Umbilical cord (tissue), 2 donors: ENCODE data around the gene LIF. TPM values are rescaled to one million over a fixed set of nuclear protein-coding genes. Genes with fewer than 3 reads are reported as not detected.

ENCODE experiments used
- DNase-seq: peaks from one replicate; pipeline ENCODE4 v3.0.0-alpha.2; 2015; ENCODE audit warnings: low spot score
- total RNA-seq: library from RNA; depleted of rRNA; stranded (reverse); fragments of >200 nt; gene quantifications from one replicate; pipeline ENCODE4 v1.2.3, GENCODE V29; 2014; ENCODE audit warnings: low replicate concordance; ENCODE audit not compliant: insufficient read depth

LIF gene
- total RNA-seq, result 1.7 TPM

DNA sequence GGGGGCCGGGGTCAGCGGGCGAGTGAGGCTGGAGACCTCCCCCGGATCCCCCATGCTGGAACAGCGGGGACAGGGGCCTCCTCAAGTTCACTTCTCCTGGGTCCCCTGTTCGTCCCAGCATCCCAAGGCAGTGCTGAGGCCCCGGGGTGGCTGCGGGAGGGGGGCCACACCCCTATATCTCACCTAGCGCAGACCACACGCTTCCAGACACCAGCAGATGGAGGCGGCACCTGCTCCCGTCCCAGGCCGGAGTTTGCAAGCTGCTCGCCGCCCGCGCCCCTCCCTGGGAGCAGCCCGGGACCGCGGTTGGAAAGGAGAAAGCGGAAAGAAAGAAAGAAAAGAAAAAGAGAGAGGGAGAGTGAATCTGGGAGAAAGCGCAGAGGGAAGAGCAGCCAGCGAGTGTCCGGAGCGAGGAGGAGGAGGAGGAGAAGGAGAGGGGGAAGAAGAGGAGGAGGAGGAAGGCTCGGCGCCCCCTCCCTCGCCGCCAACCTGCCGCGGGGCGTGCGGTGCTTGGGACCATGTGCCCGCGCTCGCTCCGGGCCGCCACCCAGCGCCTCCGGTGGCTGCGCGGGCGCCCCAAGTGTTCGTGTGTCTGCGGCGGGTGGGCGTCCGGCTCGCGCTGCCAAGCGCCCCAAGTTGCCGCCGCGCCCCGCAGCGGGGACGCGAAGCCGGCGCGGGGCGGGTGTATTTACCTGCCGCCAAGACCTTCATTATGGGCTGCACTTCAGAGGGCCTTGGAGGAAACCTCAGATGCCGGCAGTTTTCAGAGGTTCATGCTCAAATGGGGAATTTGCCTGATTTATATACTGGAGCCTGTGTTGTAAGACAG is at the start of gene LIF:
TSS of gene LIF (minus strand) at position 775 of the 829 bp plus-strand sequence. CDS start at position 711, 64 bp downstream.
- DNase-seq, result peak; percentile 64

DNA sequence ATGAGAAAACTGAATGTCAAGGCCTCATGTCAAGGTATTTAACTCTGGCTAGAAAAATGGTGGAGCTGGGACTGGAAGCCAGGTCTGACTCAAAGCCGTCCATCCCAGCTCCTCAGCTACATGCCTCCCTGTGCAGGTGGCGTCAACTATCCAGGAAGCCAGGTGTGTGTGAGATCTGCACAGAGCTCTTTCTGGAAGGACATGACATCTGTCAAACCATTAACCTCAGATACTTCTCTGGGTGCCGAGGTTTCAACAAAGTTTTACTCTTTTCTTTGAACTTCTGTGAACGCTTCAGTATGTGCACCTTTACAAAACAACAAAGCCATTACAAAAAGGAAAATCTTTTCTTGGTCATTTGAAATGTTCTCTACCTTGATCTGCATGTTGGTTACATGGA is 49.8 kb upstream of the LIF start:
- no peak for DNase-seq

DNA sequence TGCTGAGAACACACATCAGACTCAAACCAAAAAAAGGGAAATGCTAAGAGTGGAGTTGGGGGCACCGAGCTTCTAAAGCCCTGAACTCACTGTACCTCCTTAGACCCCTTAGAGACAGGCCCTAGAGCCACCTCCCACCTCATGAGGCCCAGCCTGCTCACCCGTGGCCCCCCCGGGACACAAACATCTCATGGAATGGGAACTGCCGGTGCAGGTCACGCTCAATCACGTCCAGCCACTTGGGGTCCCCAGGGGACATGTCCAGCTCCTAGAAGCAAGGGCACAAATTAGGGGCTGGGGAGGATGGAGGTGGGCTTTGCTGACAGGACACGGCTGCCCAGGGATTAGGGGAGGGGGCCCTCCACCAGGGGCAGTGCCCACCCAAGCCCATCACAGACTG is 49.0 kb upstream of the LIF start:
- DNase-seq, result no peak

DNA sequence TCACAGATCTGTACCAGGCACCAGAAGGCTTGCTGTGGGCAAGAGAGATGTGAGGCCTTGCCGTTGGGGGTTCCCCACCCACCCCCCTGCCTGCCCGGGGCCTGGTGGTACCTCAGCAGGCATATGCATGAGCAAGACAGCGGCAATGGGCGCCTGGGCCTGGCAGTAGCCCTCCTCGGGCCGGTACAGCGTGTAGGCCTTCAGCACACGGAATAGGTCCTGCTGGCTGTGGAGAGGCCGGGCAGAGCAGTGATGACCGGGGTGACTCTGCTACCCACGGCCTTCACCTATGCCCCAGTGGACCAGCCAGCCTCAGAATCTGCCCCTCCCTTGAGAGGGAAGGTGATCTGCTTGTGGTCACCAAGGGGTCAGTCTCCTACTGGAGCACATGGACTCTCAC is 48.3 kb upstream of the LIF start:
- DNase-seq, result no peak

DNA sequence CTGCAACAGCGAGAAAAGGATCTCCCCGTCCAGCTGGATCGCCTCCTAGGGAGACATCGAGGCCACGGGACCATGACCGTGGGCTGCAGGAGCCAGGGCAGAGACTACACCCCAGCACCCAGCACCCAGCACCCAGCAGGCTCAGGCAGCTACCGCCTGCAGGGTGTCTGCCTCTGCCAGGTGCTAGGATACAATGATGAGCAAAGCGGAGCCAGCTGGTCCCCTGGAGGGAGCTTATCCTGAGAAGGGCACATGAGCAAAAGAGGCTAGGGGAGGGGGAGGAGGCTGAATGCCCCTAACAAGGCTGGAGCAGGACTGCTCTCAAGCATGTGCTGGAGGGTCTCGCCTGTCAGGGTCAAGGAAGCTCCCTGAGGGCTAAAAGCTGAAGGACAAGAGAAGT is 47.5 kb upstream of the LIF start:
- no peak for DNase-seq

DNA sequence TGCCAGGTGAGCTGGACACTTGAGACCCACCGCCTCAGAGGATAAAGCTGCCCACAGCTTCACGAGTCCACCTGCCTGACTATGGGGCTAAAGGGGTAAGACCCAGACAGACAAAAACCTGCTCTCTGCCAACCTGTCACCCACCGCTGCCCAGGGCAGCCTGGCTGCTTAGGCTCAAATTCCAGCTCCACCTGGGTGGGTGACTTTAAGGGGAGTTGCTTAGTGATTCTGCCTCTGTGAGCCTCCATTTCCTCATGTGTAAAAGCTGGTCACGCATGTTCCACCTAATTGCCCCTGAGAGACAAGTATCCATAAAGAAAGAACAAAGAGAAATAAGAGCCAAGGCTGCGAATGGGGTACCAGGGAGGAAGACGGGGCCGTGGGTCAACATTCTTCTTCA is 46.5 kb upstream of the LIF start:
- DNase-seq, result no peak

DNA sequence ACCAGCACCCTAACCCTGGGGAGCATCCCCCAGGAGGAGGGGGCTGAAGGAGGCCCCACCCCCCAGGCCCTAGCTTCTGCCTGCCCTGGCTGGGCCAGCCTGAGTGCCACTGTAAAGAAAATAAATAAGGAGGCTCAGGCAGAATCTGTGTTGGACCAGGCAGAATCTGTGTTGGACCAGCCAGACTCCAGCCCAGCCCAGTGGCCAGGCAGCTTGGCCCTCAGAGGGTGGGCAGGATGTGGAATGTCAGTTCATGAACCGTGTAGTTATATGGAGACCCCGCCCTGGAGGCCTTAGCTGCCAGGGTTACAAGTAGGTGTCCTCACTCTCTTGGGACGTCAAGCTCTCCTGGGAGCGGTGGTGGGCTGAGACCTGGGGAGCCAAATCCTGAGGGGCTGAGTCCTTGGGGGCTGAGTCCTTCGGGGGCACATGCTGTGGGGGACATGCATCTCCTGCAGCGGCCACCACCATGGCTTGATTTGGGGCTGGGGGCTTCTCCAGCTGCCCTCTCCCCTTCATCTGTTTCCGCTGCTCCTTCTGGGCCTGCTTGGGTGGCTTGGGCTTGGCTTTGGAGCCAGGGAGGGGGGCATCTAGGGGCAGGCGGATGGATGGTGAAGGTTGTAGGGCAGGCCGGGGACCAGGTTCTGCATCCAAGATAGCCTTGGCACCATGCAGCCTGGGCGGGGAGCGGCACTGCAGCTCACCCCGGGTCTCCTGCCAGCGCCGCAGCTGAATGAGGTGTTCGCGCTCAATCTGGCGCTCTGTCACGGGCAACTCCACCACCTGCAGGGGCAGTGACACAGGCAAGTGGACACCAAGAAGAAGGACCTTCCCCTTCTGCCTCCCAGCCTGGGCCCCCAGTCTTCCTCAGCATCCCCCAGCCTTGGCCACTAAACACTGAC is 45.8 kb upstream of the LIF start:
- DNase-seq, result no peak

DNA sequence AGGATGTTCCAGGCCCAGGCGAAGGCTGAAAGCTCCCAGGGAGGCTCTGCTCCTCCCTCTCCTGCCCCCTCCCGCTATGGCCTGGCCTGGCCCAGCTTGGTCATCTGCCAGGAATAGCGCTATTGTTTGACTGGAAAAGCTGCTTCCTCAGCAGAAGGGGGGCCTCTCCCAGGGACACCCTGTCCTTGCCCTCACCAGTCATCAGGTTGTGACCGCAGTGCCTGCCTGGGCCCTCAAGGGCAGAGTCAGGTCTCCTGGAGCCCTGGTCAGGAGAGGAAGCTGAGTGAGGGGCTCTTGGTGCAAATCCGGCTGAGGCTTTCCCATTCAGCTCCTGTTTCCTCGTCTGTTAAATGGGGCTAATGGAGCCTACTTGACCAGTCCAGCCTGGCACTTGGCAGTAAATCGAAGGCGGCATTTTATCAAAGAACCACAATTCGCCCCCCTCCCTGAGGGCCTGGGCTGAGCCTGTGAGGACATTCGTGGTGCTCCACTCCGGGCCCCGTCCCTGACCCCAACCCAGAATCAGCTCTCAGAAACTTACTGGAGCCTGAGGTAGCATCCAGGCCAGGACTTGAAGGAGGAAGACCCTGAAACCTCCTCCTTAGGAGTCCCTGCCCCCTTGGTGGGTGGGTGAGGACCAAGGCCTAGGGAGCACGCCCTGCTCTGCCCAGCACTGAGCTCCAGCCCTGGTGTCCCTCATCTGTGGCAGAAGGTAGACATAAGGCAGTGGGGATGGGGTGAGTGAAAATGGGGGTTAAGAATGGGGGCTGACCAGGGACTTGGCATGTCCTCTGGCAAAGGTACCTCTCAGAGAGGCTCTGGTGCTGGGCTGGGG is 44.7 kb upstream of the LIF start:
- peak; percentile 73 for DNase-seq

DNA sequence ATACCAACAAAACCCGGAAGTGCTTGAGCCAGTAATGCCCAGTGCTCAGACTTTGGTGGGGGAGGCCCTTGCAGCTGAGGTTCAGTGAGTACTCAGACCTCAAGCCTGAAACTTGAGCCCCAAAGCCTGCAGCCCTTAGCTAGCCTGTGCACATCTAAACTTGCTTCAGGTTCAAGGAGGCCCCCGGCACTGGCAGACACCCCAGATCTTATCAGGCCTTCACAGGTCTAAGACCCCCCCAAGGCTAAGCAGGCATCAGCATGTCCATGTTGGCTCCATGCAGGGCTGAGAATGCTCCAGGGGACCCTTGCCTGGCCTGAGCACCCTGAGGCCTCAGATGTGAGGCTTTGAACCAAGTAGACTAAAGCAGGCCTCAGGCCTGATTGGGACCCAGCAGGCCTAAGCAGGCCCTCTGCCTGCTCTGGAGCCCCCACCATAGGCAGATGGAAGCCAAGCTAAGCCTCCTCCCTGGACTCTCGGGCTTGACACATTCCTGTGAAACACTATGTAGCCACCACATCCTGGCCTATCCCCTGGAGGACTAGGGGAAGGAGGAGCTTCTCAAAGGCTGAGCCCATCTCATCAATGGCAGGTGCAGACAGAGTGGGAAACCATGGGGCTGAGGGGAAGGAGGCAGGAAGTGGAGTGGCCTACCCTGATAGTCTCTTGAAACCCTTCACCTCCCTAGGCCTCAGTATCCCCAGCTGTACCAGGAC is 43.9 kb upstream of the LIF start:
- DNase-seq, result peak; percentile 64

DNA sequence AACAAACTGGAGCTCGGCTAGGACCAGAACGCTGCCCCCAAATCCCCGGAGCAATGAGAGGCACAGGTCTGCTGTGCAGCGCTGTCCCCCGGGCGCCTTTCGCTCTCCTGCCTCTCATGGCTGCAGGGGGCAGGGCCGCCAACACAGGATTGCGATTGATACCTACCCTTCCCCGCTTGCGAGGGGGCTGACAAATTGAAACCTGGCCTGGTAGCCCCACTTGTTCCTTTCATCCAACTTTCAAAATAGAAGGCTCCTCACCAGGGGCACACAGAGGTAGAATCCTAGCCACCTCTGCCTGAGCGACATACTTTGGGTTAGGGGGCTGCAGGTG is 43.4 kb upstream of the LIF start:
- no peak for DNase-seq

DNA sequence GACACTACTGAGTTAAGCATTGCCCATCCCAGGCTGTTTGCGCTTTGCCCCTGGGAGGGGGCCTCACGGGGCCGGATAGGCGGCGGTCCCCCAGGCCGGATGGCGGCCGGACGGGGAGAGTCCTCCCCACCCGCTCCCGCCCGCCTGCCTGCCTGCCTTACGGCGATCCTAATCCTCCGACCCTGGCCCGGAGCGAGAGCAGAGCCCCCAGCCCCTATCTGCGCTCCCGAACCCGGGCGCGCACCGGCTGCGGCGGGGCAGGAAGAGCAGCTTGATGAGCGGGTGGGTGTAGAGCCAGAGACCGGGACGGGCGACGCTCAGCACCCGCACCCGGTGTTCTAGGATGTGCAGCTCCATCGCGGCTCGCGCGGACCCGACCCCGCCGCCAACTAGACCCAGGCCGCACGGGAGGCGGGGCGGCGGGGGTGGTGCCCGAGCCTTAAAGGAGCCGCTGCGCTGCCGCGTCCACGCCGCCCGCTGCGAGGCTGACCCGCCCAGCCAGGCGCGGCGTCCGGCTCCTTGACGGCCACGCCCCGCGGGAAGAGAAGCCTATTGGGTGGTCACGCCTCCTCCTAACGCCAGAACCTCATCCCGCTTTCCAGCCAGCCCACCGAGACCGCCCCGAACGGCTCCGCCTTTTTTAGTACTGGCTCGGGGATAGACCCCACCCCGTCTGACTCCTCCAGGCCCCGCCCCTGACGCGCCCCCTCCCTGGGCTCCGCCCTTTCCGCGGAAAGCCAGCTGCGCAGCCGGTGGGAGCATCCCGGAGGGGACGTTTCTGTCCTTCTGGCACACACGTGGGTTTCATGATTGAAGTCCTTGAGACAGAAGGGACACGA is 42.8 kb upstream of the LIF start, which contains the start of gene CASTOR1:
TSS of gene CASTOR1 (minus strand) at position 365 of the 839 bp plus-strand sequence. CDS start at position 357, 8 bp downstream.
- DNase-seq, result peak; percentile 100

DNA sequence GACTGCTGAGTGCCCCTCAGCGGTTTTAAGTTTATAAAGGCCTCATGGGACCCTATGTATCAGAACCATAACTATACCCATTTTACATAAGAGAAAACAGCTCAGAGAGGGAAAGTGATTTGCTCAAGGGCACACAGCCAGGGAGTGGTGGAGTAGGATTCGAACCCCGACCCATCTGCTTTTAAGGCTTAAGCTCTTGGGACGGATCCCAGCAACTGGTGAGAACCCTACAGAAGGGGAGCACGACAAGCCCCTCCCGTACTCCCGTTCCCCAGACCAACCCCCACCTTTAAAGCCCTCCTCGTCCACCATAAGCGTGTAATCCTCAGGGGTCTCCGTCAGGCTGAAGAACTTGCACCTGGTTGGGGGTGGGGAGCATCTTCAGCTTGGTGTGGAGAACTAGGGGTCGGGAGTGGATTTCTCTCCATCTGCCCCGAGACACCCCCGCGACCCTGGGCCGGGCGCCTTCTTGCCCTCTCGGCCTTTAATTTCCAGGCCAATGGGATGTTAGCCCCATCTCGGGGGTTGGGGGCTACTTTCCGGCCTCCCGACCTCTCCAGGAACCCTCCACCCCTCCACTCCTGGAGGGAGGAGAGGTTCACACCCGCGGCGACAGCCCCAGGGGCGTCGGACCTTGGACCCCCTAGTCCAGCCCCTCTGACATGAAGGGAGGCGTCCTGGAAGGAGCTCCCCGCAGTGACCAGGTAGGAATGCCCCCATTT is 42.0 kb upstream of the LIF start:
- no peak for DNase-seq

DNA sequence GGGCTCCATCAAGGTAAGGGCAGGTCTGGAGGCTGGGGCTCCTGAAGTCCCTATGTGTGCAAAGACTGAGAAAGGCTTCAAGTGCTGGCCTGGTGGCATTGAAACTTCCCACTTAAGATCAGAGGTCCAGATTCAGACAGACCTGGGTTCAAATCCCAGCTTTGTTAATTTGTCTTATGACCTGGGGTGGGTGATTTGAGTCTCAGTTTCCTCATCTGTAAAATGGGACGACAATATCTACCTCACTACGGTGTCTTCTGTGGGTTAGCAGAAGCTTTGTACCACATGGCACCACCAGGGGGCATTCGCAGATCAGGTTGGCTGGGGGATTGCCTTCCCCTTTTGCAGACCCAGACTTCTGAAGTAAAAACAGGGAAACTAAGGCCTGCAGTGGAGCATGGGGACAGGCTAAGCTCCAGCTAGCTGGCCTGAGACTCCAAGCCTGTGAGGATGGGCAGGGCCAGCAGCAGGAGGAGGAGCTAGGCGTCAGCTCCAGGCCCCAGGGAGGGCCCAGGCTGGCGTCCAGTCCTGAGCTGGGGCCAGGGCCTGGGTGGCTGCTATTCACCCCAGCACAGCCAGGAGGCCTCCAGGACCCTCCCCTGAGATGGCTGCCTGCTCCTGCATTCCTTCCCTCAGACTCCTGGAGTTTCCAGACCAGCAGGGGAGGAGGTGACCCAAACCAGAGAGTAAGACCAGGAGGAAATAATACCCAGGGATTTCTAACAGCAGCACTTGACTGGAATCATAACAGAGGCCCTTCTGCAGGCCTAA is 41.3 kb upstream of the LIF start:
- DNase-seq, result peak; percentile 96

DNA sequence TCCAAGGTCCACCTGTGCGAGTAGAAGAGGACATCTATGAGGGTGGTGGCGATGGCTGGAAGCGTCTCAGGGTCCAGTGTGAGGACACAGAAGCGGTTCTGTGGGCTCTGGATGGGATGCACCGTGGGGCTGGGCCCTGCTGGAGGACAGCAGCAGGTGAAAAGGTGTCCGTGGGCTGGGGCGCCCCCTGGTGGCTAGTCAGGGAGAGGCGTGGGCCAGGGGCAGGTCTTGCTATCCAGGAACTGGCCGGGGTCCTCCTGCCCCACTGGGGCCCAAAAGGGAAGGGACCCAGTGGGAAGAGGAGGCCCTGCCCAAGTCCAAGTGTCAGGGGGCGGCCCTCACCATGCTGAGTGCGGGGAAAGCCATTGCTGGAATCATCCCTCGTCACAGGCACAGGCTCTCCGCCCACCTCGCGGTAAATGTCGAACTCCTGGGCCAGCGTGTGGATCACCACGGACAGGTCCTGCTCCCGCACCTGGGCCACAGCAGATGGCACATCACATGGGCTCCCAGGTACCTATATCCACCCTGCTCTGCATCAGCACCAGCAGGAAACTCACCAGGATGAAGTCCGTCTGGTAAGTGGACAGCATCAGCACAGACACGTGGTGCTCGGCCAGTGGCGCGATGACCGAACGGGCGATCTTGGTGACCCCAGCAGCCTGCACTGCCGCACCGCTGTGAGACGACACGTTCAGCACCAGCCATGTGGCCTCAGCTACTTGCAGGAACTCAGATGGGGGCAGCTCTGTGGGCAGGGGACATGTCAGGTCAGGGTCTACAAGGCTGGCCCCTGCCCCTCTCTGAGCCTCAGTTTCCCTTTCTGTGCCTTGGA is 40.5 kb upstream of the LIF start:
- DNase-seq, result no peak

DNA sequence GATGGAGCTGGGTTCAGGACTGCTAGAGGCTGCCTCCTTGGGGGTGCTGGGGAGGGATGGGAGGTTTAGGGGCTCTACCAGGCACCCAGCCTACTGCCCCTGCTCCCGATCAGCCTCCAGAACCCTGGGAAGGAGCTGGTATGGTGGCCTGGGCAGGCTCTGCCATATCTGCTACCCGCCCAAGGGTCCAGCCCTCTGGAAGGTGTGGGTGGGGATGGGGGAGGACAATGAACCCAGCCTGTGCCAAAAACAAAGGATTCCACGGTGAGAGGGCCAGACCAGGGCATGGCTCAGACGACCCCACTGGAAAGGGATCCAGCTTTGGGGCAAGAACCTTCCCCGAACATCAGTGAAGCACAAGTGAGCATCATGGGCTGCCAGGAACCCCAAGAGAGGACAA is 39.8 kb upstream of the LIF start:
- DNase-seq, result no peak

DNA sequence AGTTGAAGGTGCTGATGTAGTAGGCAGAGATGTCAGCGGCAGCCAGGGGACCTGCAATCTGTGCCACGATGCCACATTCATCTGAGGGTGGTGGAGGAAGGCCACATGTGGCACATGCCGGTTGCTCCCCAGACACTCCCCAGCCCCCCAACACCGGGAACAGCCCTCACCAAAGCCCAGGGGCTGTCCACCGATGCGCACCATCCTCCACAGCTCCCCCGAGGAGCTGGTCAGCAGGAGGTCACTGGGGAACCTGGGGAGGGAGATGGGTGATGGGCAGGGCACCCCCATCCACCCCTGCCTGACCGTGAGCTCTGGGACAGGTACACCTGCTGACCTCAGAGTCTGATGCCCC is 39.3 kb upstream of the LIF start:
- no peak for DNase-seq

DNA sequence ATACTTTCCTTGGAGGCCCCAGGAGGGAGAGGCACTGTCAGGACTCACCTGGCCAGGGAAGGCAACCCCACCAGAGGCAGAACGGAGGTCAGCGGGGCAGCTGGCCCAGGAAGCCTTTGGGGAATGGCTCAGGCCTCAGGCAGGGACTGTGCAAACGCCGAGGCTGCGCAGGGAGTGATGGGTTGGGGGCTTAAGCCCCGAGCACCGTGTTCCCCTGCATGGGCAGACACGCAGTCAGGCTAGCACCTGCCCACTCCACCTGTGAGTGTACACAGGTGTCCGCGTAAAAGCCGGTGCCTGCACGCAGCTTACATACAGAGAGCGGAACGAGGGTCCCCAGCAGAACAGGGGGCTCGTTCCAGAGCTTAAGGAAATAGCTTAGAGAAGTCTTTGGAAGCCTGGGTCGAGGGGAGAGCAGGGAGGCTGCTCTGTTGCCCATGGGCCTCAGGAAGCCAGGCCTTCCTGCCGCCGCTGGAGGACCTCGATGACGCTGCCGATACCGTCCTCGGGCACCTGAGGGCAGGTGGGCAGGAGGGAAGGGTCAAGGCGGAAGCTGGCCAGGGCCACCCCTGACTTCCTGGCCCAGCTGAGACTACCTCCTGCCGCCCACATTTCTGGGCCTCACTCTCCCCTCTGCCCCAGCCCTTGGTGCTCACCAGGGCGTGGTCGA is 38.8 kb upstream of the LIF start:
- DNase-seq, result no peak
